IPS DF 19.7 (cell line): Measurements from ENCODE around the gene PAM.
"Not testable (repeated sequence)": the region's sequence is repeated elsewhere in the genome, so short reads cannot be mapped to it uniquely, and the experiment has no call there.

Experiments used
- DNase-seq: peaks from one replicate; pipeline ENCODE4 v3.0.0-alpha.2; 2013; ENCODE audit warnings: low read depth, low spot score

PAM gene

DNA sequence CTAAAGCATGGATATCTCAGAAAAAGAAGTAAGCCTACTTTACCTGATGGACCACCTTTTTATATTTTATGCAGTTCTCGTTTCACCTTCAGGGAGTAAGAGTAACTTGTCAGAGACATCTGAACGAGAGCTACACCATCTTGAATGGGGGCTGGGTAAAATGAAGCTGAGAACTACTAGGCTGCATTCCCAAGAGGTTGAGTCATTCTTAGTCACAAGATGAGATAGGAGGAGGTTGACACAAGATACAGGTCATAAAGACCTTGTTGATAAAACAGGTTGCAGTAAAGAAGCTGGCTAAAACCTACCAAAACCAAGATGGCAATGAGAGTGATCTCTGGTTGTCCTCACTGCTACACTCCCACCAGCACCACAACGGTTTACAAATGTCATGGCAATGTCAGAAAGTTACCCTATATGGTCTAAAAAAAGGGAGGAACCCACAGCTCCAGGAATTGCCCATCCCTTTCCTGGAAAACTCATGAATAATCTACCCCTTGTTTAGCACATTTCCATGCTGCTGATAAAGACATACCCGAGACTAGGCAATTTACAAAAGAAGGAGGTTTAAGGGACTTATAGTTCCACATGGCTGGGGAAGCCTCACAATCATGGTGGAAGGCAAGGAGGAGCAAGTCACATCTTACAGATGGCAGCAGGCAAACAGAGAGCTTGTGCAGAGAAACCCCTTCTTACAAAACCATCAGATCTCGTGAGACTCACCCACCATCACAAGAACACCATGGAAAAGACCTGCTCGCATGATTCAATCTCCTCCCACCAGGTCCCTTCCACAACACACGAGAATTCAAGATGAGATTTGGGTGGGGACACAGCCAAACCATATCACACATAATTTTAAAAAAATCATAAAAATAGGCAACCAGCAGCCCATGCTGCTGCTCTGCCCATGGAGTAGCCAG is 302.4 kb downstream of the PAM start:
- no peak for DNase-seq

DNA sequence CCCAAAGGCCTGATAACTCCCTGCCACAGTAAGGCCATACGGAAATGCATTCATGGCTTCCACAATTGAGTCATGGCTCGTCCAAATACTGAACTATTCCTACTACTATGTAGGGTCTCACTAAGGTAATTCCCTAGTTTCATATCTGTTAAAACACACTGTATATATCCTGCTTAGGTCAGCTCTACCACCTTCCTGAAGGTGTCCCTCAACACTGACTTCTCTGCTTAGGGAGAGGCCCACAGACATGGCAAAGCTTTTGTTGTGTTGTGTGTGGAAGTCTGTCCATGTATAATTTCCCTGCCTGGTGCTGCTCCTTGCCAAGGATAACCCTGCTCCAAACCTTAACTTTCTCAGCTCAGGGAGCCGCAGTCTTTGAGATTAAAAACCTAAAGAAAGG is 304.4 kb downstream of the PAM start:
- DNase-seq: no peak

GRCh38 chr5:103060424-103060954 is 305.4 kb downstream of the PAM start:
- DNase-seq: no peak

- DNase-seq: no peak
Observed at GRCh38 chr5:103066326-103066725, 311.2 kb downstream of the PAM start.

DNA sequence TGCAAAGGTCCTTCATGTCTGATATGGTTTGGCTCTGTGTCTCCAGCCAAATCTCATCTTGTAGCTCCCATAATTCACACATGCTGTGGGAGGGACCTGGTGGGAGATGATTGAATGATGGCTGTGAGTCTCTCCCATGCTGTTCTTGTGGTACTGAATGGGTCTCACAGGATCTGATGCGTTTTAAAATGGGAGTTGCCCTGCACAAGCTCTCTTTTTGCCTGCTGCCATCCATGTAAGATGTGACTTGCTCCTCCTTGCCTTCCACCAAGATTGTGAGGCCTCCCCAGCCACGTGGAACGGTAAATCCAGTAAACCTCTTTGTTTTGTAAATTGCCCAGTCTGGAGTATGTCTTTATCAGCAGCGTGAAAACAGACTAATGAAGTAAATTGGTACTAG is 318.4 kb downstream of the PAM start:
- DNase-seq: not testable (repeated sequence)

DNA sequence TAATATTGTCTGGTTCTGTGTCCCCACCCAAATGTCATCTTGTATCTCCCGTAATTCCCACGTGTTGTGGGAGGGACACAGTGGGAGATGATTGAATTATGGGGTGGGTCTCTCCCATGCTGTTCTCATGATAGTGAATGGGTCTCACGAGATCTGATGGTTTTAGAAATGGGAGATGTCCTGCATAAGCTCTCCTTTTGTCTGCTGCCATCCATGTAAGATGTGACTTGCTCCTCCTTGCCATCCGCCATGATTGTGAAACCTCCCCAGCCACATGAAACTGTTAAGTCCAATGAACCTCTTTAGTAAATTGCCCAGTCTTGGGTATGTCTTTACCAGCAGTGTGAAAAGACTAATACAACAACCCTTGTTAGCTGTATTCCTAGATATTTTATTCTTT is 320.3 kb downstream of the PAM start:
- no peak for DNase-seq
